ENCODE measurements around the gene CBX6.
A peak's percentile ranks its signal among the peaks of the same experiment; 100 is the strongest.

The CBX6 gene

DNA sequence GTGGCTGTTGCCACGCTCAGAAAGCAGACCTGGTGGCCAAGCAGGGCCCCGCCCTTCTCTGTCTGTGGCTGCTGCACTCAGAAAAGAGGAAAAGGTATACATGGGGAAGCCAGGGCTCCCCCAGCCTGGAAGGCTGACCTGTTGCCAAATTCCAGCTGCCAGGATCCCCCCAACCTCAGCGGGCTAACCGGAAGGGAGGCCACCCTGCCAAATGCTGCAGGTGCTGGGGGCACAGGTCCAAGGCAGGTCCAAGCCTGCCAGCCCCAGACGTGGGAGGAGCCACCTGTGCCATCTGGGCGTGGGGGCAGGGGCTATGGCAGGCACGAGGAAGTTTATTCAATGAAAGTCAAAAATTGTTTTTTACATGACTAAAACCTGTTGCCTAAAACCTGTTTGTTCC lies 30.8 kb downstream of the CBX6 start:
- no peak overlapping the region for H3K4me3 ChIP-seq (ENCODE audit: low read length, poor library complexity, severe bottlenecking)
- H3K9me2 ChIP-seq (replicated peaks; ENCODE audit: low read depth, low read length), result no peaks in the 10 kb centered on the region
- peaks cover 11% of the 10 kb centered on the region for H3K4me1 ChIP-seq (ENCODE audit: insufficient read depth, low read length, poor library complexity, severe bottlenecking)

DNA sequence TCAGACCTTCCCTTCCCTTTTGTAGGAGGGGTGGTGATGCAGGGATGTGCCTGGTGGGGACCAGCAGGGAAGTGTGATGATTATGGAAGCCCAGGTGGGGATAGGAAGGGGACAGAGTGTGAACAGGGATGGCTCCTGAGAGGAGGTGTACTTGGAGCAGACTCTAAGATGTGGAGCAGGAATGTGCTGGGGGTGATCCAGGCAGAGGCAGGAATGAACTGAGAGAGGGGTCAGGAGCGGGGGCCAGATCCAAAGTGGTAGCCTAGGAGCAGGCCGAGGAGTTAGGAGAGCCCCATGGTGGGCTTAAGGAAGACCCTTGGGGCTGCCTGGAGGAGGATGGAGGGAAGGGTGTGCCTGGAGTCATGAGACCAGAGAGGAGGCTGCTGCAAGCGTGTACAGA lies 31.9 kb downstream of the CBX6 start:
- 0 out of 2 replicates have a peak, but pooled peaks cover 6% of the 10 kb centered on the region for H3K79me2 ChIP-seq (ENCODE audit: insufficient read depth, low read length)
- no peak overlapping the region for H3K4me3 ChIP-seq (ENCODE audit: low read length, poor library complexity, severe bottlenecking)
- TF ChIP-seq EZH2phosphoT487 (IDR thresholded peaks at IDR 0.05; ENCODE audit: borderline replicate concordance), result no peak
- TF ChIP-seq, protein P1, sequence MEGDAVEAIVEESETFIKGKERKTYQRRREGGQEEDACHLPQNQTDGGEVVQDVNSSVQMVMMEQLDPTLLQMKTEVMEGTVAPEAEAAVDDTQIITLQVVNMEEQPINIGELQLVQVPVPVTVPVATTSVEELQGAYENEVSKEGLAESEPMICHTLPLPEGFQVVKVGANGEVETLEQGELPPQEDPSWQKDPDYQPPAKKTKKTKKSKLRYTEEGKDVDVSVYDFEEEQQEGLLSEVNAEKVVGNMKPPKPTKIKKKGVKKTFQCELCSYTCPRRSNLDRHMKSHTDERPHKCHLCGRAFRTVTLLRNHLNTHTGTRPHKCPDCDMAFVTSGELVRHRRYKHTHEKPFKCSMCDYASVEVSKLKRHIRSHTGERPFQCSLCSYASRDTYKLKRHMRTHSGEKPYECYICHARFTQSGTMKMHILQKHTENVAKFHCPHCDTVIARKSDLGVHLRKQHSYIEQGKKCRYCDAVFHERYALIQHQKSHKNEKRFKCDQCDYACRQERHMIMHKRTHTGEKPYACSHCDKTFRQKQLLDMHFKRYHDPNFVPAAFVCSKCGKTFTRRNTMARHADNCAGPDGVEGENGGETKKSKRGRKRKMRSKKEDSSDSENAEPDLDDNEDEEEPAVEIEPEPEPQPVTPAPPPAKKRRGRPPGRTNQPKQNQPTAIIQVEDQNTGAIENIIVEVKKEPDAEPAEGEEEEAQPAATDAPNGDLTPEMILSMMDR (conservative IDR thresholded peaks at IDR 0.05; ENCODE audit: low read length), result no peak
- no peaks in the 10 kb centered on the region for H4K20me1 ChIP-seq (ENCODE audit: insufficient read depth, low read length, poor library complexity, severe bottlenecking)
- H3K36me3 ChIP-seq (ENCODE audit: insufficient read depth, low read length), result no peaks in the 10 kb centered on the region
- H3K27me3 ChIP-seq (ENCODE audit: insufficient read depth, low read length, poor library complexity, severe bottlenecking), result peaks cover 6% of the 10 kb centered on the region
- no peak overlapping the region for H3K4me2 ChIP-seq (ENCODE audit: low read depth, low read length, poor library complexity, severe bottlenecking)
- peaks cover 11% of the 10 kb centered on the region for H3K4me1 ChIP-seq (ENCODE audit: insufficient read depth, low read length, poor library complexity, severe bottlenecking)
- no peak overlapping the region for H3K9ac ChIP-seq (ENCODE audit: low read depth, low read length, poor library complexity, severe bottlenecking)
- no peaks in the 10 kb centered on the region for H3K9me2 ChIP-seq (replicated peaks; ENCODE audit: low read depth, low read length)
- no peak overlapping the region for H2AFZ ChIP-seq (ENCODE audit: low read length)
- no peaks in the 10 kb centered on the region for H3F3A ChIP-seq (ENCODE audit: low read depth)
- H3K9me3 ChIP-seq (ENCODE audit: insufficient read depth, low read depth, low read length), result no peaks in the 10 kb centered on the region

More for the DNA sequence above, 30.8 kb downstream of the CBX6 start:
- Histone ChIP-seq H3K9me3 (ENCODE audit: insufficient read depth, low read depth, low read length) (no peaks in the 10 kb centered on the region), H3K36me3 (ENCODE audit: insufficient read depth, low read length) (no peaks in the 10 kb centered on the region), H4K20me1 (ENCODE audit: insufficient read depth, low read length, poor library complexity, severe bottlenecking) (no peaks in the 10 kb centered on the region), H3K27me3 (ENCODE audit: insufficient read depth, low read length, poor library complexity, severe bottlenecking) (peaks cover 6% of the 10 kb centered on the region), H3F3A (ENCODE audit: low read depth) (no peaks in the 10 kb centered on the region), H3K79me2 (ENCODE audit: insufficient read depth, low read length) (0 out of 2 replicates have a peak, but pooled peaks cover 6% of the 10 kb centered on the region), H3K9ac (ENCODE audit: low read depth, low read length, poor library complexity, severe bottlenecking) (no peak overlapping the region), H2AFZ (ENCODE audit: low read length) (no peak overlapping the region), H3K4me2 (ENCODE audit: low read depth, low read length, poor library complexity, severe bottlenecking) (peak overlapping the region; percentile 18)
- TF ChIP-seq, protein P1 (conservative IDR thresholded peaks at IDR 0.05; ENCODE audit: low read length), result no peak
- no peak for TF ChIP-seq EZH2phosphoT487 (IDR thresholded peaks at IDR 0.05; ENCODE audit: borderline replicate concordance)

GRCh38 chr22:38839686-38840085 lies 32.3 kb downstream of the CBX6 start:
- Histone ChIP-seq H3K36me3 (ENCODE audit: insufficient read depth, low read length) (no peaks in the 10 kb centered on the region), H3K9ac (ENCODE audit: low read depth, low read length, poor library complexity, severe bottlenecking) (no peak overlapping the region), H3K4me2 (ENCODE audit: low read depth, low read length, poor library complexity, severe bottlenecking) (no peak overlapping the region), H3K79me2 (ENCODE audit: insufficient read depth, low read length) (0 out of 2 replicates have a peak, but pooled peaks cover 6% of the 10 kb centered on the region), H3K27me3 (ENCODE audit: insufficient read depth, low read length, poor library complexity, severe bottlenecking) (peaks cover 6% of the 10 kb centered on the region), H3K9me2 (replicated peaks; ENCODE audit: low read depth, low read length) (no peaks in the 10 kb centered on the region), H3F3A (ENCODE audit: low read depth) (no peaks in the 10 kb centered on the region), H3K4me1 (ENCODE audit: insufficient read depth, low read length, poor library complexity, severe bottlenecking) (peaks cover 11% of the 10 kb centered on the region), H4K20me1 (ENCODE audit: insufficient read depth, low read length, poor library complexity, severe bottlenecking) (no peaks in the 10 kb centered on the region), H3K4me3 (ENCODE audit: low read length, poor library complexity, severe bottlenecking) (no peak overlapping the region), H3K9me3 (ENCODE audit: insufficient read depth, low read depth, low read length) (no peaks in the 10 kb centered on the region), H2AFZ (ENCODE audit: low read length) (no peak overlapping the region)
- no peak for TF ChIP-seq EZH2phosphoT487 (IDR thresholded peaks at IDR 0.05; ENCODE audit: borderline replicate concordance)

GRCh38 chr22:38837414-38837928 lies 34.5 kb downstream of the CBX6 start:
- no peaks in the 10 kb centered on the region for H3K9me2 ChIP-seq (replicated peaks; ENCODE audit: low read depth, low read length)
- H2AFZ ChIP-seq (ENCODE audit: low read length), result no peak overlapping the region
- H3K4me3 ChIP-seq (ENCODE audit: low read length, poor library complexity, severe bottlenecking), result no peak overlapping the region
- no peaks in the 10 kb centered on the region for H3K27me3 ChIP-seq (ENCODE audit: insufficient read depth, low read length, poor library complexity, severe bottlenecking)
- no peaks in the 10 kb centered on the region for H3K79me2 ChIP-seq (ENCODE audit: insufficient read depth, low read length)
- TF ChIP-seq, protein P1 (conservative IDR thresholded peaks at IDR 0.05; ENCODE audit: low read length), result no peak
- TF ChIP-seq EZH2phosphoT487 (IDR thresholded peaks at IDR 0.05; ENCODE audit: borderline replicate concordance), result no peak
- H3K4me1 ChIP-seq (ENCODE audit: insufficient read depth, low read length, poor library complexity, severe bottlenecking), result peaks cover 8% of the 10 kb centered on the region
- no peaks in the 10 kb centered on the region for H3K9me3 ChIP-seq (ENCODE audit: insufficient read depth, low read depth, low read length)
- H3F3A ChIP-seq (ENCODE audit: low read depth), result no peaks in the 10 kb centered on the region
- no peaks in the 10 kb centered on the region for H3K36me3 ChIP-seq (ENCODE audit: insufficient read depth, low read length)
- no peaks in the 10 kb centered on the region for H4K20me1 ChIP-seq (ENCODE audit: insufficient read depth, low read length, poor library complexity, severe bottlenecking)
- no peak overlapping the region for H3K4me2 ChIP-seq (ENCODE audit: low read depth, low read length, poor library complexity, severe bottlenecking)
- H3K9ac ChIP-seq (ENCODE audit: low read depth, low read length, poor library complexity, severe bottlenecking), result no peak overlapping the region

Data from Loucy (cell line).